Activated B cell treated with CpG ODN at 0.5 μM for 24 hours (primary cell): ENCODE results near the gene GTF2H3. TPM values are rescaled to one million over a fixed set of nuclear protein-coding genes. Genes with fewer than 3 reads are reported as not detected.
A peak's percentile ranks its signal among the peaks of the same experiment; 100 is the strongest.

Source experiments
- ATAC-seq: fragments of 200-7000 bp; cut with Tn5 transposase; one replicate; pipeline ENCODE4 v1.10.0; 2021; ENCODE audit warnings: low read depth, mild to moderate bottlenecking, moderate library complexity
- CTCF ChIA-PET: fragments of 350-600 bp; sonication (Branson Sonifier 250); formaldehyde crosslinking; loops from one replicate; lab custom pipeline; 2021; ENCODE audit warnings: antibody characterized with exemption; lab: Charles Lee
- POLR2A ChIA-PET: fragments of 350-600 bp; sonication (Branson Sonifier 250); formaldehyde crosslinking; loops from one replicate; lab custom pipeline; 2021; ENCODE audit warnings: antibody characterized with exemption; lab: Charles Lee
- DNase-seq: peaks from one replicate; pipeline ENCODE4 v3.0.0; 2022
- H3K27ac Mint-ChIP-seq: one replicate; pipeline ENCODE4 v1.8.0; 2020; ENCODE audit warnings: mixed read lengths
- H3K27me3 Mint-ChIP-seq: one replicate; pipeline ENCODE4 v1.8.0; 2021; ENCODE audit warnings: mixed read lengths
- H3K36me3 Mint-ChIP-seq: one replicate; pipeline ENCODE4 v1.8.0; 2021; ENCODE audit warnings: low read depth, mixed read lengths
- H3K4me1 Mint-ChIP-seq: one replicate; pipeline ENCODE4 v1.8.0; 2021; ENCODE audit warnings: mixed read lengths
- H3K4me3 Mint-ChIP-seq: one replicate; pipeline ENCODE4 v1.8.0; 2020; ENCODE audit warnings: mild to moderate bottlenecking, mixed read lengths
- H3K9me3 Mint-ChIP-seq: one replicate; pipeline ENCODE4 v1.8.0; 2020; ENCODE audit warnings: mixed read lengths
- intact Hi-C: fragments of 100-400 bp; cut with micrococcal nuclease; formaldehyde crosslinking; loops from one replicate; pipeline ENCODE4 v1.15.1; 2024
- total RNA-seq: library from RNA; stranded (reverse); gene quantifications from 2 replicates; pipeline ENCODE4 v1.2.3, GENCODE V29; 2022
- TF ChIP-seq, protein P1 (sequence below): fragments of 200-600 bp; IDR thresholded peaks from one replicate; pipeline ENCODE4 v1.8.0; 2022; ENCODE audit warnings: antibody characterized with exemption, mild to moderate bottlenecking

GTF2H3 gene
- total RNA-seq, result 33.8 and 36.2 TPM in 2 replicates

DNA sequence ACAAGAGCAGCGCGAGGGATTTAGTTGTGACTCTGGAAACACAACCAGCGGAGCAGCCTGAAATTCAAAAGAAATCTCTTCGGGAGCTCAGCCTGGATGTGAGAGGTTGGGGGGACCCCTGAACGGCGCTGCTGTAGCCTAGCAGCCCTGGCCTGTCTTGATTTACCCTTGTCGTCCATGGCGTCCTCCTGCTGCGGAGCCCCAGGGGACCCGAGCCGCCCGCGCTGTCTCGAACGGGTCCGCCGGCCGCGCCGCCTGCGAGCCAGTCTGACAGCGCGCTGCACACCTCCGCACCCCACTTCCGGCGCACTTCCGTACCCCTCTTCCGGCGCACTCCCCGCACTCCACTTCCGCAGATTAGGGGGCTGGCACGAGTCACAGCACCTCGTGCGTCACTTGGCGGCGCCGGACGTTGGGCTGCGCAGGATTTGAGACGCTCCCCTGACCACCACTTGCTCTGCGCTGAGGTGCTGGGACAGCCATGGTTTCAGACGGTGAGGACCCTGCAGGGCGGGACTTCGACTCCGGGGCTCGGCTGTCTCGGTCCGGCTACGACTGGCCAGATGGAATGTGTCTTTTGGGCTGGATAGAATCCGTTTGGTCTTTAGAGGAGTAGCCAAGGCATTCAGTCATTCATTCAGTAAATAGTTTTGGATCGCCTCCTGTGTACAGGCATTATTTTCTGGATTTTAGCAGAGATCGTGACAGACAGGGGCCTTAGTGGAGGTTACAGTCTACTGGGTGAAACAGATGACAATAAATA is at the start of gene GTF2H3, which contains the start of gene EIF2B1:
Gene GTF2H3, plus strand, starts transcription at position 451 of the 763 bp plus-strand sequence. Its CDS starts 31 bp downstream, at position 482.
Gene EIF2B1, minus strand, starts transcription at position 308 of the 763 bp plus-strand sequence. Its CDS starts 129 bp downstream, at position 179.
- ATAC-seq (peak; percentile 98), DNase-seq (peak; percentile 96)
- intact Hi-C loops, result loop anchor here (1.0 to 10.0 kb wide), 8 partner anchors 31 to 1139 kb away; partner anchors contain the start of genes ATP6V0A2, DDX55, TCTN2 and TMED2
- ChIA-PET CTCF (no interaction called here), POLR2A (interaction anchor here (0.6 to 2.0 kb wide), 8 partner anchors 32 to 659 kb away, joined by 3 to 7 read pairs (median 4); partner anchors contain the start of genes ATP6V0A2, DDX55, KMT5A and MPHOSPH9)
- Mint-ChIP-seq H3K27ac (peak within 1 kb of the TSS; percentile 93), H3K4me1 (peaks cover 24% of the 10 kb centered on the region), H3K36me3 (peaks cover 34% of the 10 kb centered on the region), H3K9me3 (no peaks in the 10 kb centered on the region), H3K4me3 (peak within 1 kb of the TSS; percentile 96), H3K27me3 (no peaks in the 10 kb centered on the region)
- TF ChIP-seq, protein P1, sequence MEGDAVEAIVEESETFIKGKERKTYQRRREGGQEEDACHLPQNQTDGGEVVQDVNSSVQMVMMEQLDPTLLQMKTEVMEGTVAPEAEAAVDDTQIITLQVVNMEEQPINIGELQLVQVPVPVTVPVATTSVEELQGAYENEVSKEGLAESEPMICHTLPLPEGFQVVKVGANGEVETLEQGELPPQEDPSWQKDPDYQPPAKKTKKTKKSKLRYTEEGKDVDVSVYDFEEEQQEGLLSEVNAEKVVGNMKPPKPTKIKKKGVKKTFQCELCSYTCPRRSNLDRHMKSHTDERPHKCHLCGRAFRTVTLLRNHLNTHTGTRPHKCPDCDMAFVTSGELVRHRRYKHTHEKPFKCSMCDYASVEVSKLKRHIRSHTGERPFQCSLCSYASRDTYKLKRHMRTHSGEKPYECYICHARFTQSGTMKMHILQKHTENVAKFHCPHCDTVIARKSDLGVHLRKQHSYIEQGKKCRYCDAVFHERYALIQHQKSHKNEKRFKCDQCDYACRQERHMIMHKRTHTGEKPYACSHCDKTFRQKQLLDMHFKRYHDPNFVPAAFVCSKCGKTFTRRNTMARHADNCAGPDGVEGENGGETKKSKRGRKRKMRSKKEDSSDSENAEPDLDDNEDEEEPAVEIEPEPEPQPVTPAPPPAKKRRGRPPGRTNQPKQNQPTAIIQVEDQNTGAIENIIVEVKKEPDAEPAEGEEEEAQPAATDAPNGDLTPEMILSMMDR, result no peak

DNA sequence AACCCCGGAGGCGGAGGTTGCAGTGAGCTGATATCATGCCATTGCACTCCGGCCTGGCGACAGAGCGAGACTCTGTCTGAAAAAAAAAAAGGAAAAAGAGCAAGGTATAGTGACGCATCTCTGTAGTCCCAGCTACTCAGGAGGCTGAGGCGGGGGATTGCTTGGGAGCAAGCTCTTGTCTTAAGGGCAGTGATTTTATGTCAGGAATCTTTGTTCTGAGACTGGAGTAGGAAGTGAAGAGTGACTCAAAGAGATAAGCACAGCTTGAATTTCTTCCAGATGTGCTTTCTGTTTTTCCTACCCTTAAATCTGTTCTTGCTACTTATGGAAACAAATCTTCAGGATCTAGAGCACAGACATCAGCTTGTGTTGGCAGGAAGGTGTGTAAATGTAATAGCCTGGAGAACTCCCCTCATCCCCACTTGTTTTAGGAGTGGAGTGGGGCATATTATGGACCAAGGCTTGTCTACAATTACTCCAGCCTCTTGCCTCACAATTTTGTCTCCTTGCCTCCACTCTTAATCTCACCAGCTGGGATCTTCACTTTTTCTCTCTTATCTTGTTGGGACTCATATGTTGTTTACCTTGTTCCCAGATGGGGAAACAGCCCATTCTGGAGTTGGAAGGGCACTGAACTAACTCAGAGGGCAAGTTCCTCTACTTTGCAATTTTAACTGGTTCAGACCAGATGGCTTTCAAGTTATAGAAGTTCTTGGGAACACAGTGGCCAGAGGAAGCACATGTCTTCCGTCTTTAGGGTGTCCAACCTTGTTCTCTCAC is 41.7 kb upstream of the GTF2H3 start:
- H3K27me3 Mint-ChIP-seq, result no peaks in the 10 kb centered on the region
- H3K4me3 Mint-ChIP-seq, result no peak overlapping the region
- no peaks in the 10 kb centered on the region for H3K9me3 Mint-ChIP-seq
- ChIA-PET CTCF (no interaction called here), POLR2A (no interaction called here)
- TF ChIP-seq, protein P1, result no peak
- intact Hi-C loops, result no loop called here
- peaks cover 84% of the 10 kb centered on the region for H3K36me3 Mint-ChIP-seq
- ATAC-seq (no peak), DNase-seq (no peak)
- H3K4me1 Mint-ChIP-seq, result peaks cover 23% of the 10 kb centered on the region
- no peak overlapping the region for H3K27ac Mint-ChIP-seq

DNA sequence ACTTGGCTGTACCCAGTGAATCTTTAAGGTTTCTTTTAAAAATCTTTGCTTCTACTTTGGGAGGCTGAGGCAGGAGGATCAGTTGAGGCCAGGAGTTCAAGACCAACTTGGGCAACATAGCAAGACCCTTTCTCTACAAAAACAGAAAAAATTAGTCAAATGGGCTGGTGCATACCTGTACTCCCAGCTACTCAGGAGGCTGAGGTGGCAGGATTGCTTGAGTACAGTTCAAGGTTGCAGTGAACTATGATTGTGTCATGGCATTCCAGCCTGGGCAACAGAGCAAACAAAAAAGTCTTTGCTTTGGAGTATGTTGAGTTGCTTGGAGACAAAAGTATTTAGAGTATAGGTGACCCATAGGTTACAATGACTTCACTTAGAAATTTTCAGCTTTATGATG is 37.9 kb upstream of the GTF2H3 start:
- POLR2A ChIA-PET, result no interaction called here
- ATAC-seq, result no peak
- Mint-ChIP-seq H3K27ac (no peak overlapping the region), H3K9me3 (no peaks in the 10 kb centered on the region), H3K4me1 (peaks cover 7% of the 10 kb centered on the region), H3K27me3 (no peaks in the 10 kb centered on the region), H3K36me3 (peaks cover 64% of the 10 kb centered on the region), H3K4me3 (no peak overlapping the region)
- TF ChIP-seq, protein P1, result no peak
- CTCF ChIA-PET, result no interaction called here
- intact Hi-C loops, result no loop called here
- DNase-seq, result no peak

DNA sequence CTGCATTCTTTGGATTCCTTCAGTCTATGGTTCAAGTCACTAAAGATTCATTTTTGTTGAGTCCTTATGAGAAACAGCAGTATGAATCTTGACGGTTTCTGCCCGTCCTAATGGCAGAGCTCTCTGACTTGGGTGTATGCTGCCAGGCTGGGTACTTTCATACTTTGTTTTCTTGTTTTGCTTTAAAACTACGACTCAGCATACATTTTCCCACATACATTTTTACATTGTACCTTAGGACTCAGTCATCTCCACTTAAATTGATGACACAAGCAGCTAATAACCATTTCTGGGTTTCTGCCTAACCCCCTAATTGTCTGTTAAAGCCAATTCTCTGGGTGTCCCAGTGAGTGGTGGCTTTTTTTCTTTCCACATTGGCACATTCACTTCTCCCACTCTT is 36.5 kb upstream of the GTF2H3 start:
- DNase-seq (no peak), ATAC-seq (no peak)
- peaks cover 54% of the 10 kb centered on the region for H3K36me3 Mint-ChIP-seq
- POLR2A ChIA-PET, result no interaction called here
- intact Hi-C loops, result no loop called here
- peaks cover 11% of the 10 kb centered on the region for H3K4me1 Mint-ChIP-seq
- no peak overlapping the region for H3K4me3 Mint-ChIP-seq
- no peaks in the 10 kb centered on the region for H3K27me3 Mint-ChIP-seq
- no peak overlapping the region for H3K27ac Mint-ChIP-seq
- no peaks in the 10 kb centered on the region for H3K9me3 Mint-ChIP-seq
- TF ChIP-seq, protein P1, result no peak
- CTCF ChIA-PET, result no interaction called here

DNA sequence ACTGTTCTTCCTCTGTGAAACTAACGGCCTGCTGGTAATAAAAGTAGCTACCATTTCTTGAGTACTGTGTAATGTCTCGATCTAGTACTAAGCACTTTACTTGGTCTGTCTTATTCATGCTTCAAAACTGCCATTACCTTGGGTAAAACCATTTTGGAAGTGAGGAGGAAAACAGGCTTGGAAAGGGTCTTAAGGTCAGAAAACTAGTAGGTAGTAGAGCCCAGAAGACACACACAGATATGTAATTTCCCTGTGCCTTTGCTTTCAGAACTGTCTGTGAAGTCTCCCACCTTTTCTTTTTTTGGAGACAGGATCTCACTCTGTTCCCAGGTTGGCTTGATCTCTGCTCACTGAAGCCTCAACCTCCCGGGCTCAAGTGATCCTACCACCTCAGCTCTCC is 35.1 kb upstream of the GTF2H3 start:
- Mint-ChIP-seq H3K27me3 (no peaks in the 10 kb centered on the region), H3K27ac (no peak overlapping the region), H3K36me3 (peaks cover 51% of the 10 kb centered on the region), H3K4me1 (peaks cover 21% of the 10 kb centered on the region), H3K9me3 (no peaks in the 10 kb centered on the region), H3K4me3 (no peak overlapping the region)
- intact Hi-C loops, result no loop called here
- CTCF ChIA-PET, result no interaction called here
- POLR2A ChIA-PET, result interaction anchor here (0.6 kb wide), 1 partner anchor 37 kb away, joined by 5 read pairs; no protein-coding TSS in a partner anchor
- ATAC-seq, result no peak
- TF ChIP-seq, protein P1, result no peak
- no peak for DNase-seq
